Measurements from ENCODE around the gene HCFC1.

The HCFC1 gene

GRCh38 chrX:153900831-153901752 is 70.5 kb downstream of the HCFC1 start:
- DNase-seq: no peak

GRCh38 chrX:153897899-153898298 is 73.7 kb downstream of the HCFC1 start:
- no peak for DNase-seq
